Stimulated activated CD8-positive, alpha-beta memory T cell treated with anti-CD3 and anti-CD28 coated beads, Interleukin-4, amount 100 ng/mL, for 24 hours (primary cell): ENCODE measurements around the gene SLC17A9.
"Not testable (repeated sequence)": the region's sequence is repeated elsewhere in the genome, so short reads cannot be mapped to it uniquely, and the experiment has no call there.

ENCODE experiments used
- DNase-seq: peaks from one replicate; pipeline ENCODE4 v3.0.0-alpha.2; 2020; ENCODE audit warnings: low read depth

SLC17A9 gene

DNA sequence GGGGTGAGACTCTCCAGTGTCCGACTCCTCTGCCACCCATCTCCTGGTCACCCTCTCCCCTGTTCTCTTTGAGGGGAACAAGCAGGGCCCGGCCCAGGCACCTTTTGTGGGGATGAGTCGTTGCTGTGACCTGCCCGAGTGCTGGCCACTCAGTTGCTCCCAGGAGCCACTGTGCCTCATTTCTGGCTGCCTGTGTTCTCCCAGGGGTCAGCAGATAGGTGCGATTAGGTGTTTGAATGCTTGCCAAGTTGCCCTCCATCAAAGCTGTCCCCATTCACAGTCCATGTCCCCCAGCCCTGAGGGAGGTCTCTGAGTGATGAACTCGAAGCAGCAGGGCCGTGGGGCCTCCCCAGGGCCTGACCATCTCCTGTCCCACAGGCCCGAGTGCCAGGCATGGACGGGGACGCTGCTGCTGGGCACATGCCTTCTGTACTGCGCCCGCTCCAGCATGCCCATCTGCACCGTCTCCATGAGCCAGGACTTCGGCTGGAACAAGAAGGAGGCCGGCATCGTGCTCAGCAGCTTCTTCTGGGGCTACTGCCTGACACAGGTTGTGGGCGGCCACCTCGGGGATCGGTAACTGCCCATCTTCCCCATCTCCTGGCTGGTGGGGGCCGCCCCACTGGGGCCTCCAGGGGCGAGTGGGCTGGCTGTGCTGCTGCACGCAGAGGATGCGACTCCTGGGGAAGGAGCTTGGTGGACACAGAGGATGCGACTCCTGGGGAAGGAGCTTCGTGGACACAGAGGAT lies 4.1 kb downstream of the SLC17A9 start:
- no peak for DNase-seq

GRCh38 chr20:62957136-62958117 lies 4.9 kb downstream of the SLC17A9 start:
- no peak for DNase-seq

DNA sequence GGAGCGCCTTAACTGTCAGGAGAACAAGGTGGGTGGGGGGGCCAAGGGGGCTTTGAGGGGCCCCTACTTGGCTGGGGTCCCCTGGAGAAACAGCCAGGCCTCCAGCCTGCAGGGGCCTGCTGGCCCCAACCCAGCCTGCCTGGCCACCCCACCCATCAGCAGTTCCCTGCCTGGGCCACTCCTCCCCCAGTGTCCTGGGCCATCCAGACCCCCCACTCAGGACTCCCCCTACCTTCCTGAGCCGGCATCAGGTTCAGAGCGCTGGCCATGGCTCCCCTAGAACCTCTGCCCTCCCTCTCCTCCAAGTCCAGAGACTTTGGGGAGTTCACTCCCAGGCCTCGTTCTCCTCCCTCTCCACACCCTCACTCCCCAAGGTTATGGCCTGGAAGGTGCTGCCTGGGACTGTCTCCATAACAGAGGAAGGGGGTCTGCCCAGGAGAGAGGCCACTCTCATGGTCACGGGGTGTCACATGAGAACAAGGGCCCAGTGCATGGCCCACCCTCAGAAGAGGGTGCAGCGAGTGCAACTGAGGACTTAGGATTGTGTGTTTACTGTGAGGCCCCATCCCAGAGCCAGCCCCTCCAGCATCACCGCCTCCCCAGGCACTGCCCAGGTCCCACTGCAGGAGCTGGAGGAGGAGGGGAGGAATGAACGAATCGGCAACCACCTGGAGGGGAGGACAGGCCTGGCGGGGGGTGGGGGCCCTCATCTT lies 6.0 kb downstream of the SLC17A9 start:
- no peak for DNase-seq

DNA sequence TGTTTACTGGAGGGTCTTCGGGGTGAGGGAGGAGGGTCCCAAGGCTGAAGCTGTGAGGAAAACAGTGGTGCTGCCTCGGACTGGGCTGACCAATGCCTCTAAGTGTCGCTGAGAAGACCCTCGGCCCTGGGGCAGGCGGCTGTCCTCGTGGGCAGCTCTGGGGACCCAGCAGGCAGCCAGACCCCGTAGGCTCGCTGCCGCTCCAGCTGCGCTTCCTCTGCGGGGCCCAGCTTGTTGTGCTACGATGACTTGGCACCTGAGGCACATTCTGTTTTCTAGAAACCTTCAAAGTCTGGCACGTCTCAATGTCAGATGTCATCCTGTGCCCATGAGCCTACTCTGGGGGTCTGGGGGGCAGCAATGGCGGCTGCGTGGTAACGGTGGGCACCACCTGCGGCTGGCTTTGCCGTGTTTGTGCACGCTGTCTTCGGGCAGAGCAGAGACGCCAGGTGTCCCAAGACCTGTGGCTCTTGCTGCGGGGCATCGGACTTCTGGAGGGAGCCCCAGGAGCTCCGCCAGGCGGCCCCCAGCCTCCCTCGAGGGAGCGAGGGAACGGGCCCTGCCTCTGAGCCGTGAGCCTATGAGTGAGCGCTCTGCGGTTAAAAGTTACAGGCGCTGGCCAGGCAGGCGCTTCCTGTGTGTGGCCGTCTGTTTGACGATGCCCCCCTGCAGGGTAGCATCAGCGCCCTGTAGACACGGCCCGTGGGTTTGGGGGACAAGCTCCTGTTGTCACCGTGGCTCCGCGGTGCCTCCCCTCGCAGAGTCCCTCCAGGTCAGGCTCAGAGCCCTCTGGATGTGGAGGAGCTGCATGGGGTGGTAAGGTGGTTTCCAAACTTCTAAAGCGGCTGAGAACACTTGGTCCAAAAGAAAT lies 6.8 kb downstream of the SLC17A9 start:
- no peak for DNase-seq

DNA sequence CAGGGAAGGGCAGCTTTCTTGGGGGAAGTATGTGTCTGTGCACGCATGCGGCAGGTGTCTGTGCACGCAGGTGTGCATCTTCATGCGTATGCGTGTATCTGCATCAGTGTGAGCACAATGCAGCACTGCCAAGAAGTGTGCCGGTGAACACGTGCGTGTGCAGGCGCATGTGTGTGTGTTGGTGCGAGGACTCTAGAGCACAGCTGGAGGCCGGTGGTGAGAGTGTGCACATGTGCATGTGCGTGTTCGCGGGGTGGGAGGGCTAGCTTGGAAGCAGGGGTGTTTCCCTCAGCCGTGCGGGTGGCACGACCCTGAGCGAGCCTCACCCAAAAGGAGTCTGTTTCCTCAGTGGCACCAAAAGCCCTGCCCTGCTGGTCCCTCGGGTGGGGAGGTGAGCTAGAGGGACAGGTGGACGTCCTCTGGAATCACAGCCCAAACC lies 7.5 kb downstream of the SLC17A9 start:
- DNase-seq, result no peak

DNA sequence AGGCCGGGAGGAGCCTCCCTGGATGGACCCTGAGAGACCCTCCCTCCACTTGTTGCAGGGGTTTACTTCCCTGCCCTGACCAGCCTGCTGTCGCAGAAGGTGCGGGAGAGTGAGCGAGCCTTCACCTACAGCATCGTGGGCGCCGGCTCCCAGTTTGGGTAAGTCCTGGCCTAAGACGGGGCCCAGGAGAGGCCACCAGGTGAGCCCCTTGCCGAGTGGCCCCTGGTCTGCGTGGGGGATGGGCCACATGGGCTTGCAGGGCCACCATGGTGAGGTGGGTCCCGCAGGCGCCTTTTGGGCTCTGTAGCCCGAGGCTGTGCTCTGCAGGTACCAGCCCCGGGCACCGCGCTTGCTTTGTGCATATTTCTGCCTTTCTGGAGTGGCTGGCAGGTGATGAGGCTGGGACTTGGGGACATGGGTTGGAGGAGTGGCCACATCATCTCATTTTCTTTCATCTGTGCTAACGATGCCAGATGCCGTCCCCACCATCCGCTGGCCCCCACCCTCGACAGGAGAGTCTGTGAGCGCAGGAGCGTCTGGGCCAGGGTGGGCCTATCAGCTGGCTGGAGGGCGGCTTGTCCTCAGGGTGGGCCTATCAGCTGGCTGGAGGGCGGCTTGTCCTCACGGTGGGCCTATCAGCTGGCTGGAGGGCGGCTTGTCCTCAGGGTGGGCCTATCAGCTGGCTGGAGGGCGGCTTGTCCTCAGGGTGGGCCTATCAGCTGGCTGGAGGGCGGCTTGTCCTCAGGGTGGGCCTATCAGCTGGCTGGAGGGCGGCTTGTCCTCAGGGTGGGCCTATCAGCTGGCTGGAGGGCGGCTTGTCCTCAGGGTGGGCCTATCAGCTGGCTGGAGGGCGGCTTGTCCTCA lies 8.2 kb downstream of the SLC17A9 start:
- not testable (repeated sequence) for DNase-seq

- DNase-seq, result no peak
These were observed 8.8 kb downstream of the SLC17A9 start for GRCh38 chr20:62961310-62961783.

DNA sequence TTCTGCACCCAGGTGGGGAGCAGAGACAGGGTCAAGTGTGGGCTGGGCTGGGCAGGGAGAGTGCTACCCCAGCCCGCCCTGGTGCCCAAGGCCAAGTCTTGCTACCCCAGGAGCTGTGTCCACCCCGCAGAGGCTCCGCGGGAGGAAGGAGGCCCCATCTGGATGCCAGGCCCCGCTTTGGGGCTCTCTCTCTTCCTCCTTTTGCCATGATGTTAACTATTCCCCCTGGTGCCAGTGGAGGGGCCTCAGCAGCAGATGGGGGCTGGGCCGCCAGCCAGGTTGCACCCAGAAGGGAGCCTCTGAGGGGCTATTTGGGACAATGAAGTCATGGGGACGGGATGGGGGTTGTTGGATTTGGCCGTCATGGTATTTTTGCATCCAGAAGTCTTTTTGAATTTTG lies 9.3 kb downstream of the SLC17A9 start:
- no peak for DNase-seq

DNA sequence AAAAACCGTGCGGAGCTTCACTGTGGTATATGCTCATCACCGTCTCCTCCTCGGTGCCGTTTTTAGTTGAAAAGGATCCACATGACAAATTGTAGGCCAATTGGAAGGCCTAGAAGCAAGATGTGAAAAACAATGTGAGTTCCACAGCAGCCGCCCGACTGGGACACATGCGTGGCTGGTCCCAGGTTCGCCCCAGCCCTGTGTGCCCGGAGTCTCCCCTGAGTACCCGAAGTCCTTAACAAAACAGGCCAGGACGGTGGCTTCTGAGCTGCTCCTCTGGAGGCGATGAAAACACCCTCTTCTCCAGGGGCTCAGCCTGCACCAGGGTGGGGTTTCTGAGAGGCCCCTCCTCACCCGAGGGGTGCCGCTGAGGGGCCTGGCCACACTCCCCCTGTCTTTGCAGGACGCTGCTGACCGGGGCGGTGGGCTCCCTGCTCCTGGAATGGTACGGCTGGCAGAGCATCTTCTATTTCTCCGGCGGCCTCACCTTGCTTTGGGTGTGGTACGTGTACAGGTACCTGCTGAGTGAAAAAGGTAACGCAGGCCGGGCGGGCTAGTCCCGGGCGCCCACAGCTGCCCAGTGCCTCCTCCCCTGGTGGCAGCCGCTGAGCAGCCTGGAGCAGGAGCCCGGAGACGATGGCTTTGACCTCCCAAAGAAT lies 9.8 kb downstream of the SLC17A9 start:
- no peak for DNase-seq

DNA sequence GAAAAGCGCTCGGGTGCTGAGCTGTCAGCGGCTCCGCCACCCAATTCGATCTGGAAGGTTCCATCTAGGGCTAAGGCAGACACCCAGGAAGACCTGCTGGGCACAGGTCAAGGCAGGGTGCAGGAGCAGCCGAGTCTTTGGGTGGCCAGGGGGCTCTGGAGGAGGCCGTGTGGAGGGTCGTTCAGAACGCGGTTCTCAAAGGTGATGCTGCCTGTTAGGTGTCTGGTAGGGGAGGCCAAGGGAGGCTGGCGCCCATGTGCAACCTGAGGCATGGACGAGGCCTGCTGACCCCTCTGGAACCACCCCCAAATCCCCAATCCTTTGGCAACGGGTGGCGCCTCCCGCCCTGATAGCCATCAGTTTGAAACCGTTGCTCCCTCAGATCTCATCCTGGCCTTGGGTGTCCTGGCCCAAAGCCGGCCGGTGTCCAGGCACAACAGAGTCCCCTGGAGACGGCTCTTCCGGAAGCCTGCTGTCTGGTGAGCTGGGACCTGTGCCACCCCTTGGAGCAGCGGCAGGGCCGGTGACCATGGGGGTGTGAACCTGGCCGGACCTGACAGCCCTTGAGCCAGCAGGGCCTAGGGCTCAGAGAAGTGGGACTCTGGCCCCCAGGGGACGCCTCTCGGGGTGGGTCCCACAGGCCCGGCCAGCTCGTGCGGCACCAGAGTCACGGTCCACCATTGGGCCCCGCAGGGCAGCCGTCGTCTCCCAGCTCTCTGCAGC lies 10.5 kb downstream of the SLC17A9 start:
- no peak for DNase-seq

- DNase-seq, result no peak
These were observed 11.3 kb downstream of the SLC17A9 start for GRCh38 chr20:62963614-62964397.

DNA sequence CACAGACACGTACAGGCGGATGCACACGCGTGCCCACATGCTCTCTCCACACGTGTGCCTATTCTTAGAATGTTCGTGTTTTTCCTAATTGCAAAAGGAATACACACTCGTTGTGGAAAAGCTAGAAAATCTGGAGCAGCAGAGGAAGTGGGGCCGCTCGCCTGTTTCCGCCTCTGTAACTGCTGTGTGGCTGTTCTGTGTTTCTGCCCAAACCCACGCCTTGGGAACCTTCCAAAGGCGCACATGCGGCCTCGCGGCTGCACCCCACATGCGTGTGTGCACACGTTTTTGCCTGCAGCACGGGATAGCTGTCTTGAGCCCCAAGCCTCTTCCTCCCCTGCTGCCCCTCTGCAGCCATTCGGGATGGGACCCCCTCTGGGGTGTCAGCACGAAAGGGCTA lies 12.2 kb downstream of the SLC17A9 start:
- no peak for DNase-seq

GRCh38 chr20:62965363-62965771 lies 12.9 kb downstream of the SLC17A9 start:
- DNase-seq, result no peak

GRCh38 chr20:62966212-62967148 lies 14.0 kb downstream of the SLC17A9 start:
- no peak for DNase-seq

DNA sequence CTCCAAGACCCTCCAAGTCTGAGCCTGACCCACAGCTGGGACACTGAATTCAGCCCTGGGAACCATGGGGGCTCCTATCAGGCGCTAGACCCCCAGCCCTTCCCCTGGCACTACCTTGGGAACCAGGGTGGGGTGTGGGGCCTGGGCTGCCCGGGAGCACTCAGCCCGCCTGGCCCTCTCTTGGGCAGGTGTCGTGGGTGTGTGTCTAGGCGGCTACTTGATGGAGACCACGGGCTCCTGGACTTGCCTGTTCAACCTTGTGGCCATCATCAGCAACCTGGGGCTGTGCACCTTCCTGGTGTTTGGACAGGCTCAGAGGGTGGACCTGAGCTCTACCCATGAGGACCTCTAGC lies 14.6 kb downstream of the SLC17A9 start:
- DNase-seq, result no peak

GRCh38 chr20:62967628-62968351 lies 15.3 kb downstream of the SLC17A9 start:
- DNase-seq, result no peak
